Calu3 (cell line): Measurements from ENCODE around the gene OTOA. TPM values are rescaled to one million over a fixed set of nuclear protein-coding genes. Genes with fewer than 3 reads are reported as not detected.

Experiments
- BruUV-seq: library from RNA; stranded (reverse); fragments of 400-500 nt; replicated peaks from 2 replicates; lab custom pipeline; 2021; lab: Mats Ljungman, UMichigan
- CTCF ChIA-PET: fragments of 300-600 bp; sonication (Branson Sonifier 250); formaldehyde crosslinking; loops from one replicate; lab custom pipeline; 2022; ENCODE audit warnings: antibody characterized with exemption; lab: Charles Lee
- DNase-seq: peaks from one replicate; pipeline ENCODE4 v3.0.0; 2022
- H3K27ac Mint-ChIP-seq: one replicate; pipeline ENCODE4 v1.8.0; 2022; ENCODE audit warnings: mixed read lengths; ENCODE audit not compliant: unreplicated experiment
- H3K27me3 Mint-ChIP-seq: one replicate; pipeline ENCODE4 v1.8.0; 2022; ENCODE audit warnings: mixed read lengths; ENCODE audit not compliant: unreplicated experiment
- H3K36me3 Mint-ChIP-seq: one replicate; pipeline ENCODE4 v1.8.0; 2022; ENCODE audit warnings: mild to moderate bottlenecking, moderate library complexity, mixed read lengths; ENCODE audit not compliant: insufficient read depth, unreplicated experiment
- H3K4me1 Mint-ChIP-seq: one replicate; pipeline ENCODE4 v1.8.0; 2022; ENCODE audit warnings: mild to moderate bottlenecking, low read depth, mixed read lengths; ENCODE audit not compliant: unreplicated experiment
- H3K4me3 Mint-ChIP-seq: one replicate; pipeline ENCODE4 v1.8.0; 2022; ENCODE audit warnings: mild to moderate bottlenecking, low read depth, moderate library complexity, mixed read lengths; ENCODE audit not compliant: unreplicated experiment
- H3K9me3 Mint-ChIP-seq: one replicate; pipeline ENCODE4 v1.8.0; 2022; ENCODE audit warnings: low read depth, mixed read lengths; ENCODE audit not compliant: unreplicated experiment
- CTCF ChIP-seq: fragments of 200-600 bp; IDR thresholded peaks from one replicate; pipeline ENCODE4 v1.8.0; 2022; ENCODE audit warnings: antibody characterized with exemption; ENCODE audit not compliant: unreplicated experiment
- intact Hi-C: fragments of 100-400 bp; cut with micrococcal nuclease; formaldehyde crosslinking; loops from one replicate; pipeline ENCODE4 v1.10.0; 2022; ENCODE audit not compliant: unreplicated experiment
- total RNA-seq: library from RNA; stranded (reverse); gene quantifications from 2 replicates; pipeline ENCODE4 v1.2.3, GENCODE V29; 2022

Gene OTOA
- total RNA-seq, 1 experiment from 2014 or later: 0.40 TPM

DNA sequence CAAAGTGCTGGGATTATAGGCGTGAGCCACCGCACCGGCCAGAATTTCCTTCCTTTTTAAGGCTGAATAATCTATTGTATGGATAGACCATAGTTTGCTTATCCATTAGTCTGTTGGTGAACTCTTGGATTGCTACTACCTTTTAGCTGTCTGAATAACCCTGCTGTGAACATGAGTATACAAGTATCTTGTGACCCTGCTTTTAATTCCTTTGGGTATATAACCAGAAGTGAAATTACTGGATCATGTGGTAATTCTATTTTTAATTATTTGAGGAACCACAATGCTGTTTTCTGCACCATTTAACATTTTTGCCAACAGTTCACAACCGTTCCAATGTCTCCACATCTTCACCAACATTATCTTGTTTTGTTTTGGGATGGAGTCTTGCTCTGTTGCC is 4.6 kb upstream of the OTOA start:
- no TSS peak for BruUV-seq
- Mint-ChIP-seq H3K4me3 (no peak overlapping the region), H3K36me3 (peaks cover 16% of the 10 kb centered on the region), H3K27ac (no peak overlapping the region), H3K4me1 (peaks cover 9% of the 10 kb centered on the region), H3K9me3 (no peaks in the 10 kb centered on the region), H3K27me3 (peaks cover 10% of the 10 kb centered on the region)
- intact Hi-C loops: loop anchor here (5.0 kb wide), 2 partner anchors 143 to 293 kb away; partner anchors contain the start of gene UQCRC2
- CTCF ChIA-PET: interaction anchor here (0.6 to 0.7 kb wide), 2 partner anchors 11 to 49 kb away, joined by 3 to 4 read pairs; no protein-coding TSS in a partner anchor
- DNase-seq: no peak
- no peak for TF ChIP-seq CTCF

DNA sequence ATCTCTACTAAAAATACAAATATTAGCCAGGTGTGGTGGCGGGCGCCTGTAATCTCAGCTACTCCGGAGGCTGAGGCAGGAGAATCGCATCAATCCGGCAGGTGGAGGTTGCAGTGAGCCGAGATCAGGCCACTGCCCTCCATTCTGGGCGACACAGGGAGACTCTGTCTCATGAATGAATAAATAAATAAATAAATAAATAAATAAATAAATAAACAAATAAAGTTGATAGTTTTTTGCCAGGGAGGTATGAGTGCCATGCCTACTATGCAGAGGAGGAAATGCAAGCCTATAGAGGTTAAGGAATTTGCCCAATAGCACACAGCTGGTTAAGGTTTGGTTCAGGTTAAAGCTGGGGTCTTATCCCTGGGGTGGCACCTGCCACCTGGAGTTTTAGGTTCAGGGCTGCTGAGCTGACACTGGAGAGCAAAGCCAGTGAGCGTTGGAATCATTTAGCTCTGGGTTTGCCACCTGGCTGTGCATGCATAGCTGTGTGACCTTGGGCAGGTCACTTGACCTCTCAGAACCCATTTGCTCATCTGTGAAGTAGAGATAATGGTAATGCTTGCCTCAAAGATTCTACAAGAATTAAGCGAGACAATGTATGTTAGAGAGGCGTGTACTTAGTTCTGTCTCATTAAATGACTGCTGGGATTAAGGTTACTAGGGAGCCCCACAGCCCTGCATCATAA is 1.2 kb downstream of the OTOA start:
- no peak for DNase-seq
- peaks cover 13% of the 10 kb centered on the region for H3K27me3 Mint-ChIP-seq
- no peak overlapping the region for H3K4me3 Mint-ChIP-seq
- TF ChIP-seq CTCF: no peak
- intact Hi-C loops: no loop called here
- H3K27ac Mint-ChIP-seq: no peak overlapping the region
- no TSS peak for BruUV-seq
- CTCF ChIA-PET: interaction anchor here (1.0 to 1.3 kb wide), 2 partner anchors 8 to 26 kb away, joined by 3 read pairs; no protein-coding TSS in a partner anchor
- no peaks in the 10 kb centered on the region for H3K36me3 Mint-ChIP-seq
- H3K4me1 Mint-ChIP-seq: no peaks in the 10 kb centered on the region
- no peaks in the 10 kb centered on the region for H3K9me3 Mint-ChIP-seq

DNA sequence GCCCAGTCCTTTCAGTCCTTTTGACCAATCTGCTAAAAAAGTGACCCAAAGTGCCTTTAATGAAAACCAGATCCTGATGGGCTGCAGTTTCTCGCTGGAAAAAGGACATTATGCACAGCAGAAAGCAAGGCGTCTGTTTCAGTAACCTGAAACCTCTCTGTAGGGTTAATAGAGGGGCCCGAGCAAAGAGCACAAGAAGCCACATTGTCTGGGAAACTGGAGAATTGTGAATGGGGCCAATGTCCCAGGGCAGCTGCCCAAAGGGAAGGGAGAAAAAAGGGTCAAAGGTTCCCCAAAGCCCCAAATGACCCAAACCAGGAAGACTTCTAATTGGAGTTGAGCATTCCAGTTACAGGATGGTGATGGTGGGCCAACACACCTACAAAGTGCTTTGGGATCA is 3.0 kb downstream of the OTOA start:
- Mint-ChIP-seq H3K27me3 (peaks cover 27% of the 10 kb centered on the region), H3K27ac (no peak overlapping the region), H3K36me3 (no peaks in the 10 kb centered on the region), H3K4me1 (no peaks in the 10 kb centered on the region), H3K4me3 (no peak overlapping the region), H3K9me3 (no peaks in the 10 kb centered on the region)
- no peak for TF ChIP-seq CTCF
- CTCF ChIA-PET: no interaction called here
- no peak for DNase-seq
- no TSS peak for BruUV-seq
- intact Hi-C loops: no loop called here

GRCh38 chr16:21667575-21667974 is 3.8 kb downstream of the OTOA start:
- no TSS peak for BruUV-seq
- CTCF ChIA-PET: interaction anchor here (0.6 kb wide), 1 partner anchor 432 kb away, joined by 3 read pairs; no protein-coding TSS in a partner anchor

More at GRCh38 chr16:21667575-21667974, 3.8 kb downstream of the OTOA start:
- H3K27ac Mint-ChIP-seq: no peak overlapping the region
- intact Hi-C loops: no loop called here
- H3K36me3 Mint-ChIP-seq: no peaks in the 10 kb centered on the region
- H3K27me3 Mint-ChIP-seq: peaks cover 27% of the 10 kb centered on the region
- no peak for DNase-seq
- H3K4me1 Mint-ChIP-seq: no peaks in the 10 kb centered on the region
- no peaks in the 10 kb centered on the region for H3K9me3 Mint-ChIP-seq
- no peak overlapping the region for H3K4me3 Mint-ChIP-seq
- TF ChIP-seq CTCF: no peak
